Liver (tissue), 9 donors: Measurements from ENCODE around the gene MGAT5. TPM values are rescaled to one million over a fixed set of nuclear protein-coding genes. Genes with fewer than 3 reads are reported as not detected.

Experiments
- DNase-seq: peaks from one replicate; pipeline ENCODE4 v3.0.0-alpha.2; 2017; ENCODE audit warnings: low spot score
- H3K27ac ChIP-seq, 2 donors: one replicate each; pipeline ENCODE4 v1.7.0; 2013; ENCODE audit warnings: inconsistent platforms in 2 of 2, low read length in 2 of 2, control low read depth in 1 of 2, low read depth in 1 of 2, mild to moderate bottlenecking in 1 of 2
- H3K27me3 ChIP-seq, 4 donors: one replicate each; pipeline versions ENCODE4 v1.6.1 to v1.7.0; 2013; ENCODE audit warnings: low read length in 3 of 4, inconsistent platforms in 1 of 4, mild to moderate bottlenecking in 1 of 4, moderate library complexity in 1 of 4; ENCODE audit not compliant: control insufficient read depth in 4 of 4, insufficient read depth in 4 of 4
- H3K36me3 ChIP-seq, 4 donors: one replicate each; pipeline versions ENCODE4 v1.6.1 to v1.7.0; 2013; ENCODE audit warnings: low read length in 3 of 4, mild to moderate bottlenecking in 3 of 4, low read depth in 1 of 4, moderate library complexity in 1 of 4; ENCODE audit not compliant: control insufficient read depth in 4 of 4, insufficient read depth in 3 of 4
- H3K4me1 ChIP-seq, 4 donors: one replicate each; pipeline versions ENCODE4 v1.6.1 to v1.7.0; 2013; ENCODE audit warnings: low read length in 3 of 4, mild to moderate bottlenecking in 3 of 4, moderate library complexity in 1 of 4; ENCODE audit not compliant: control insufficient read depth in 4 of 4, insufficient read depth in 4 of 4
- H3K4me3 ChIP-seq, 3 donors: one replicate each; pipeline versions ENCODE4 v1.6.1 to v1.7.0; 2013; ENCODE audit warnings: low read length in 3 of 3, control low read depth in 1 of 3, low read depth in 1 of 3, mild to moderate bottlenecking in 1 of 3
- H3K9ac ChIP-seq, 2 donors: one replicate each; pipeline ENCODE4 v1.7.0; 2013; ENCODE audit warnings: low read length in 2 of 2, mild to moderate bottlenecking in 2 of 2, moderate library complexity in 2 of 2, control low read depth in 1 of 2, low read depth in 1 of 2
- H3K9me3 ChIP-seq, 4 donors: one replicate each; pipeline versions ENCODE4 v1.6.1 to v1.7.0; 2013; ENCODE audit warnings: low read length in 3 of 4; ENCODE audit not compliant: control insufficient read depth in 4 of 4
- EGR1 ChIP-seq, 2 donors: IDR thresholded peaks; 2 replicates each; pipeline ENCODE4 v1.6.1; 2016 to 2018; ENCODE audit warnings: antibody characterized with exemption in 2 of 2, low read depth in 2 of 2
- FOXA1 ChIP-seq: IDR thresholded peaks from 2 replicates; pipeline ENCODE4 v1.6.1; 2016; ENCODE audit warnings: antibody characterized with exemption
- FOXA2 ChIP-seq: IDR thresholded peaks from 2 replicates; pipeline ENCODE4 v1.6.1; 2016; ENCODE audit warnings: antibody characterized with exemption
- GABPA ChIP-seq, 2 donors: IDR thresholded peaks in 1 of 2; conservative IDR thresholded peaks in 1 of 2; 2 replicates each; pipeline ENCODE4 v1.6.1; 2016; ENCODE audit warnings: antibody characterized with exemption in 2 of 2, mild to moderate bottlenecking in 1 of 2, moderate library complexity in 1 of 2
- HNF4A ChIP-seq, 2 donors: conservative IDR thresholded peaks; 2 replicates each; pipeline ENCODE4 v1.6.1; 2016; ENCODE audit warnings: antibody characterized with exemption in 2 of 2, mild to moderate bottlenecking in 2 of 2
- HNF4G ChIP-seq: IDR thresholded peaks from 2 replicates; pipeline ENCODE4 v1.6.1; 2016; ENCODE audit warnings: antibody characterized with exemption
- JUND ChIP-seq, 2 donors: IDR thresholded peaks; 2 replicates each; pipeline ENCODE4 v1.6.1; 2016; ENCODE audit warnings: antibody characterized with exemption in 2 of 2
- NR2F2 ChIP-seq: IDR thresholded peaks from 2 replicates; pipeline ENCODE4 v1.6.1; 2016; ENCODE audit warnings: antibody characterized with exemption
- RAD21 ChIP-seq, 2 donors: IDR thresholded peaks; 2 replicates each; pipeline ENCODE4 v1.6.1; 2016; ENCODE audit warnings: antibody characterized with exemption in 2 of 2, mild to moderate bottlenecking in 2 of 2
- RXRA ChIP-seq, 2 donors: IDR thresholded peaks; 2 replicates each; pipeline ENCODE4 v1.6.1; 2017 to 2018; ENCODE audit warnings: antibody characterized with exemption in 2 of 2, mild to moderate bottlenecking in 1 of 2
- SP1 ChIP-seq: IDR thresholded peaks from 2 replicates; pipeline ENCODE4 v1.6.1; 2018; ENCODE audit warnings: antibody characterized with exemption, mild to moderate bottlenecking
- TAF1 ChIP-seq: conservative IDR thresholded peaks from 2 replicates; pipeline ENCODE4 v1.6.1; 2016; ENCODE audit warnings: antibody characterized with exemption, mild to moderate bottlenecking
- YY1 ChIP-seq: IDR thresholded peaks from 2 replicates; pipeline ENCODE4 v1.6.1; 2016; ENCODE audit warnings: antibody characterized with exemption, mild to moderate bottlenecking
- WGBS: extraction: QIAGEN DNeasy Blood & Tissue Kit; methylation state at CpG from one replicate; pipeline ENCODE4 v1.1.7; 2013; 5-methylcytosine and 5-hydroxymethylcytosine counted together
- polyA plus RNA-seq, 2 donors: library from polyadenylated mRNA; stranded (reverse) in 1 of 2; unstranded in 1 of 2; fragments of 200-250 nt in 1 of 2; fragments of >200 nt in 1 of 2; fragmentation: Nextera tagmentation in 1 of 2; extraction: Ambion mirVana in 1 of 2; gene quantifications; one replicate each; pipeline versions ENCODE4 v1.2.1 to v1.2.3, GENCODE V29; 2013 to 2015
- total RNA-seq, 2 donors: library from RNA; depleted of rRNA; stranded (reverse); fragments of >200 nt; gene quantifications; one replicate each; pipeline ENCODE4 v1.2.3, GENCODE V29; 2014
- TF ChIP-seq, protein P1 (sequence below): fragments of 150-350 bp; IDR thresholded peaks from 2 replicates; pipeline ENCODE4 v1.5.1; 2017; ENCODE audit warnings: improper control_type of control experiment, low read depth, low read length; ENCODE audit not compliant: missing input control
- TF ChIP-seq, protein P2 (sequence below): IDR thresholded peaks from 2 replicates; pipeline ENCODE4 v1.6.1; 2016; ENCODE audit warnings: antibody characterized with exemption
- TF ChIP-seq, protein P3 (sequence below): IDR thresholded peaks from 2 replicates; pipeline ENCODE4 v1.6.1; 2016; ENCODE audit warnings: antibody characterized with exemption, mild to moderate bottlenecking
- TF ChIP-seq, protein P4 (sequence below): IDR thresholded peaks from 2 replicates; pipeline ENCODE4 v1.6.1; 2016; ENCODE audit warnings: antibody characterized with exemption
- TF ChIP-seq, protein P5 (sequence below): IDR thresholded peaks from 2 replicates; pipeline ENCODE4 v1.6.1; 2016; ENCODE audit warnings: antibody characterized with exemption
- donor health status: healthy.
- donor health status: healthy.
- donor health status: healthy.
- donor health status: healthy.
- donor health status: healthy.

The MGAT5 gene
- total and polyA plus RNA-seq, 4 donors: 1.8 to 12.7 (median 5.6) TPM

DNA sequence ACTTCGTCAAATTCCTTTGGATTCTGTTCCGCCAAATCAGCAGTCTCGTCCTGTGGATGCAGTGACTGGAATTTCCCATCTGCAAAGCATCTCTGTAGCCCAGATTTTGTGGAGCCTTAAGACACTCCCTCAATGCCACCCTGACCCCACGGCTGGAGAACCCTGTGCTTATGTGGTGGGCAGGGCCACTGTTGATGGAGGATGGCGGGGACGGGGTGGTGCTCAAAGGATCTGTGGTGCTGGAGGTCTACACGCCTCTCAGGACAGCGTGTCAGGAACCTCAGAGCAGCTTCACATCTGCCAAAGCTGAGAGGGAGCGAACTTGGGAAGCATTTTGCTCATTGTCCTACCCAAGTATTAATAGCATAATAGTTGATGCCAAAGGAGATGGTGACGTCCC lies 200.1 kb downstream of the MGAT5 start:
- H3K36me3 ChIP-seq: no peaks in the 10 kb centered on the region
- TF ChIP-seq TAF1 (no peak), YY1 (no peak), JUND (IDR thresholded peaks at IDR 0.05) (no peak), FOXA2 (no peak), SP1 (no peak), RXRA (IDR thresholded peaks at IDR 0.05) (no peak), GABPA (IDR thresholded peaks at IDR 0.05 in 1 of 2, conservative IDR thresholded peaks at IDR 0.05 in 1 of 2) (no peak), HNF4G (no peak), HNF4A (conservative IDR thresholded peaks at IDR 0.05) (no peak), RAD21 (IDR thresholded peaks at IDR 0.05) (no peak), FOXA1 (no peak), EGR1 (IDR thresholded peaks at IDR 0.05; ENCODE audit: low read depth in 2 of 2) (no peak), NR2F2 (no peak)
- TF ChIP-seq, protein P1, sequence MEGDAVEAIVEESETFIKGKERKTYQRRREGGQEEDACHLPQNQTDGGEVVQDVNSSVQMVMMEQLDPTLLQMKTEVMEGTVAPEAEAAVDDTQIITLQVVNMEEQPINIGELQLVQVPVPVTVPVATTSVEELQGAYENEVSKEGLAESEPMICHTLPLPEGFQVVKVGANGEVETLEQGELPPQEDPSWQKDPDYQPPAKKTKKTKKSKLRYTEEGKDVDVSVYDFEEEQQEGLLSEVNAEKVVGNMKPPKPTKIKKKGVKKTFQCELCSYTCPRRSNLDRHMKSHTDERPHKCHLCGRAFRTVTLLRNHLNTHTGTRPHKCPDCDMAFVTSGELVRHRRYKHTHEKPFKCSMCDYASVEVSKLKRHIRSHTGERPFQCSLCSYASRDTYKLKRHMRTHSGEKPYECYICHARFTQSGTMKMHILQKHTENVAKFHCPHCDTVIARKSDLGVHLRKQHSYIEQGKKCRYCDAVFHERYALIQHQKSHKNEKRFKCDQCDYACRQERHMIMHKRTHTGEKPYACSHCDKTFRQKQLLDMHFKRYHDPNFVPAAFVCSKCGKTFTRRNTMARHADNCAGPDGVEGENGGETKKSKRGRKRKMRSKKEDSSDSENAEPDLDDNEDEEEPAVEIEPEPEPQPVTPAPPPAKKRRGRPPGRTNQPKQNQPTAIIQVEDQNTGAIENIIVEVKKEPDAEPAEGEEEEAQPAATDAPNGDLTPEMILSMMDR: no peak
- TF ChIP-seq, protein P2, sequence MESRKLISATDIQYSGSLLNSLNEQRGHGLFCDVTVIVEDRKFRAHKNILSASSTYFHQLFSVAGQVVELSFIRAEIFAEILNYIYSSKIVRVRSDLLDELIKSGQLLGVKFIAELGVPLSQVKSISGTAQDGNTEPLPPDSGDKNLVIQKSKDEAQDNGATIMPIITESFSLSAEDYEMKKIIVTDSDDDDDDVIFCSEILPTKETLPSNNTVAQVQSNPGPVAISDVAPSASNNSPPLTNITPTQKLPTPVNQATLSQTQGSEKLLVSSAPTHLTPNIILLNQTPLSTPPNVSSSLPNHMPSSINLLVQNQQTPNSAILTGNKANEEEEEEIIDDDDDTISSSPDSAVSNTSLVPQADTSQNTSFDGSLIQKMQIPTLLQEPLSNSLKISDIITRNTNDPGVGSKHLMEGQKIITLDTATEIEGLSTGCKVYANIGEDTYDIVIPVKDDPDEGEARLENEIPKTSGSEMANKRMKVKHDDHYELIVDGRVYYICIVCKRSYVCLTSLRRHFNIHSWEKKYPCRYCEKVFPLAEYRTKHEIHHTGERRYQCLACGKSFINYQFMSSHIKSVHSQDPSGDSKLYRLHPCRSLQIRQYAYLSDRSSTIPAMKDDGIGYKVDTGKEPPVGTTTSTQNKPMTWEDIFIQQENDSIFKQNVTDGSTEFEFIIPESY: no peak
- TF ChIP-seq, protein P3, sequence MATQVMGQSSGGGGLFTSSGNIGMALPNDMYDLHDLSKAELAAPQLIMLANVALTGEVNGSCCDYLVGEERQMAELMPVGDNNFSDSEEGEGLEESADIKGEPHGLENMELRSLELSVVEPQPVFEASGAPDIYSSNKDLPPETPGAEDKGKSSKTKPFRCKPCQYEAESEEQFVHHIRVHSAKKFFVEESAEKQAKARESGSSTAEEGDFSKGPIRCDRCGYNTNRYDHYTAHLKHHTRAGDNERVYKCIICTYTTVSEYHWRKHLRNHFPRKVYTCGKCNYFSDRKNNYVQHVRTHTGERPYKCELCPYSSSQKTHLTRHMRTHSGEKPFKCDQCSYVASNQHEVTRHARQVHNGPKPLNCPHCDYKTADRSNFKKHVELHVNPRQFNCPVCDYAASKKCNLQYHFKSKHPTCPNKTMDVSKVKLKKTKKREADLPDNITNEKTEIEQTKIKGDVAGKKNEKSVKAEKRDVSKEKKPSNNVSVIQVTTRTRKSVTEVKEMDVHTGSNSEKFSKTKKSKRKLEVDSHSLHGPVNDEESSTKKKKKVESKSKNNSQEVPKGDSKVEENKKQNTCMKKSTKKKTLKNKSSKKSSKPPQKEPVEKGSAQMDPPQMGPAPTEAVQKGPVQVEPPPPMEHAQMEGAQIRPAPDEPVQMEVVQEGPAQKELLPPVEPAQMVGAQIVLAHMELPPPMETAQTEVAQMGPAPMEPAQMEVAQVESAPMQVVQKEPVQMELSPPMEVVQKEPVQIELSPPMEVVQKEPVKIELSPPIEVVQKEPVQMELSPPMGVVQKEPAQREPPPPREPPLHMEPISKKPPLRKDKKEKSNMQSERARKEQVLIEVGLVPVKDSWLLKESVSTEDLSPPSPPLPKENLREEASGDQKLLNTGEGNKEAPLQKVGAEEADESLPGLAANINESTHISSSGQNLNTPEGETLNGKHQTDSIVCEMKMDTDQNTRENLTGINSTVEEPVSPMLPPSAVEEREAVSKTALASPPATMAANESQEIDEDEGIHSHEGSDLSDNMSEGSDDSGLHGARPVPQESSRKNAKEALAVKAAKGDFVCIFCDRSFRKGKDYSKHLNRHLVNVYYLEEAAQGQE: no peak
- TF ChIP-seq, protein P4, sequence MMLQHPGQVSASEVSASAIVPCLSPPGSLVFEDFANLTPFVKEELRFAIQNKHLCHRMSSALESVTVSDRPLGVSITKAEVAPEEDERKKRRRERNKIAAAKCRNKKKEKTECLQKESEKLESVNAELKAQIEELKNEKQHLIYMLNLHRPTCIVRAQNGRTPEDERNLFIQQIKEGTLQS: no peak

DNA sequence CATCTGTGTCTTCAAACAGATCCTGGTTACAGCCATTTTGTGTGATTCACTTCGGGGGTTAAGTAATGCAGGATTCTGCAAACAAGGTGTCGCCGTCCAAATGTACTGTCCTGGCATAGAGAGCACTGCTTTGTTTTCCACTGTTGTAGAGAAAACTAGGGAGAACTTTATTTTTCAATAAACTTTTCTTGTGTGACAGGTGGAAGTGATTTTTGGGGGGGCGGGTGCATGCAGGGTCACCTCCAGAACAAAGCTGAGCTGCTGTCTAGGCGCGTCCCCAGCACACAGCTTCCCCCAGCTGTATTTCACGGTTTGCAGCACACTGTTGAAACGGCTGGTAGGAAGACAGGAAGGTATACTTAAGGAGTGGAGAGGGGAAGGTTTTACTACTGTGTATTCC lies 200.6 kb downstream of the MGAT5 start:
- no peak for DNase-seq
- no peak overlapping the region for H3K27ac ChIP-seq
- peaks cover 7 to 25% (median 17%) of the 10 kb centered on the region in 4 donors for H3K4me1 ChIP-seq
- H3K4me3 ChIP-seq: no peak overlapping the region
- H3K27me3 ChIP-seq: no peaks in the 10 kb centered on the region
- H3K9ac ChIP-seq: no peak overlapping the region
- no peaks in the 10 kb centered on the region for H3K36me3 ChIP-seq
- H3K9me3 ChIP-seq: no peaks in the 10 kb centered on the region
- WGBS: 65% methylated on average over 8 of the region's 8 CpGs
- TF ChIP-seq, protein P5, sequence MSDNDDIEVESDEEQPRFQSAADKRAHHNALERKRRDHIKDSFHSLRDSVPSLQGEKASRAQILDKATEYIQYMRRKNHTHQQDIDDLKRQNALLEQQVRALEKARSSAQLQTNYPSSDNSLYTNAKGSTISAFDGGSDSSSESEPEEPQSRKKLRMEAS: no peak
- TF ChIP-seq RXRA (IDR thresholded peaks at IDR 0.05) (no peak), HNF4A (conservative IDR thresholded peaks at IDR 0.05) (no peak), HNF4G (no peak), EGR1 (IDR thresholded peaks at IDR 0.05; ENCODE audit: low read depth in 2 of 2) (no peak), TAF1 (no peak)
- TF ChIP-seq, protein P2: no peak

More for the DNA sequence above, 200.1 kb downstream of the MGAT5 start:
- Histone ChIP-seq H3K4me1 (peaks cover 7 to 25% (median 17%) of the 10 kb centered on the region in 4 donors), H3K9me3 (no peaks in the 10 kb centered on the region), H3K4me3 (no peak overlapping the region), H3K9ac (no peak overlapping the region), H3K27ac (no peak overlapping the region), H3K27me3 (no peaks in the 10 kb centered on the region)
- DNase-seq: no peak
- 92% methylated on average over 10 of the region's 10 CpGs for WGBS
